Nucleus accumbens (tissue), 56 donors: ENCODE measurements around the gene LRRC8E.
A peak's percentile ranks its signal among the peaks of the same experiment; 100 is the strongest.

Source experiments
- DNase-seq, 56 donors: peaks; one replicate each; lab custom pipeline; 2025; lab: John Stamatoyannopoulos, UW

The LRRC8E gene

DNA sequence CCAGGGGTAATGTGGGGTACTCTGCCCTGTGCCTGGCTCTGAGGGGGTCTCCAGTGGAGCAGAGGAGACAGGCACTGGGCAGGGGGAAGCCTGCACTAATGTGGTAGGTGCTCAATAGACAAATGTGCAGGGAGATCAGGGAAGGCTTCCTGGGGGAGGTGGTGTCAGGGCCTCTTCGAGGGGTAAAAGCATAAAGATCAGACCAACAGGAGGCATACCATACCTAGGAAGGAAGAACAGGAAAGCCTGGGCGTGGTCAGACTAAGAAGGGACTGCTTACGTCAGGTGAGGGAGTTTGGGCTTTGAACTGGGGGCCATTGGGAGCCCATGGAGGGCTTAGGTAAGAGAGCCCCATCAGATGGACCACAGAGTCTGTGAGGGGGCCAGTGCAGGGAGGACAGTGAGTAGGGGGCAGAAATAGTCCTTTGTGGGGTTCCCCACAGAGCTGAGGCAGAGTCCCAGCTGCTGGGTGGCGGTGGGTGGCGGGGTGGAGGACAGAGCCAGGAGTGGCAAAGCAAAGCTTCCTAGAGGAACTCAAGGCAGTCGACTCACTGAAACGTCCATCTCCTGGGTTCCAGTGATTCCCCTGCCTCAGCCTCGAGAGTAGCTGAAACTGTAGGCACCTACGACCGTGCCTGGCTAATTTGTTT lies 22.9 kb upstream of the LRRC8E start:
- DNase-seq = no peak

DNA sequence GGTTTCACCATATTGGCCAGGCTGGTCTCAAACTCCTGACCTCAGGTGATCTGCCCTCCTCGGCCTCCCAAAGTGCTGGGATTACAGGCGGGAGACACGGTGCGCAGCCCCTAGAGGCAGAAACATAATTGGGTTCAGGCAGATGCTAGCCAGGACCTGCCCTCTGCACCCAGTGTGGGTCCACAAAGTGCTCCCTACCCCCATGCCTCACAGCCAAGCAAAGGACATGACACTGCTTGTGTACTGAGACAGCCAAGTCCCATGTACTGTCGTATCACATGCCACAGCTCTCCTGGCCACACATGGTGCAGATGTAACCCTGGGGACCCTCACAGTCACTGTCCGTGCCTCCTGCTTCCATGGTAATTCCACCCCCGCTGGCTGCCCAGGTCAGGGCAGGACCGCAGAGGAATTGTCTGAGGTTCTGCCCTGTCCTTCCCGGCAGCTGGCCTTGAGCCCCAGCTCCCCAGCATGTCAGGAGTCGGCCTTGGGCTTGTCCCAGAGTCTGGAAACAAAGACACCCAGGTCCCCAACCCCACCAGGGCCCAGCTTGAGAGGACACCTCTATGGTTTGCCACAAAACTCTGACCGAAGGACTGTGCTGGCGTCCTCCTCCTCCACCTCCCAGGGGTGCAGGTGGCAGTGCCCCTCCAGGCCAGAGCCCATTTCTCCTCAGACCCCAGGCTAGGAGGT lies 21.8 kb upstream of the LRRC8E start:
- DNase-seq = no peak

DNA sequence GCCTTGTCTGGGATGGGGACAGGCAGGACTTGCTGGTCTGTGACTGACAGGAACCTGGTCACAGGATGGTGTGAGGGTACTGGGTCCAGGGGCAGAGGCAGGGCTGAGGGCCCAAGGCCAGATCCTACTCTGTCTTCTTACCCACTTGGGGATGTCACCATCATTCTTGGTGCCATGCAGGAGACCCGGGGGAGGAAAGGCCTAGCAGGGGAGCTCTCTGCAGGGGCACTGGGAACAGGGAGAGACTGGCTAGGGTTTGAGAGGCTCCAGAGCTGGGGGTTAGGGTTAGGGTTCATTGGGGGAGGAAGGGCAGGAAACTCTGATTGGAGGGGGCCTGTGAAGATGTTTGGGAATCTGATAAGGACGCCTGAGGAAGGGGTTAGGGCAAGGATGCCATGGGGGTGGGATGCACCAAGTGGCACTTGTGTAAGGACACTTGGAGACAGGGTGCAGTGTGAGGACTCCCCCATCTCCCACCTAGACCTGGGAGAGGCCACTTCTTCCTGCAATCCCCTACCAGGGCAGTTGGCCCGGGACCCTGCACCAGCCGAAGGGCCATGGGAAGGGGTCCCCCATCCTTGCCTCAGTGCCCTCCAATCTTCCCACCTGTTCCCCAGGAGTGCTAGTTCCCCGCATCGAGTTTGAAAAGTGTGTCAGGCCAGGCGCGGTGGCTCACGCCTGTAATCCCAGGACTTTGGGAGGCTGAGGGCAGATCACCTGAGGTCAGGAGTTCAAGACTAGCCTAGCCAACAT lies 21.0 kb upstream of the LRRC8E start:
- DNase-seq = no peak

DNA sequence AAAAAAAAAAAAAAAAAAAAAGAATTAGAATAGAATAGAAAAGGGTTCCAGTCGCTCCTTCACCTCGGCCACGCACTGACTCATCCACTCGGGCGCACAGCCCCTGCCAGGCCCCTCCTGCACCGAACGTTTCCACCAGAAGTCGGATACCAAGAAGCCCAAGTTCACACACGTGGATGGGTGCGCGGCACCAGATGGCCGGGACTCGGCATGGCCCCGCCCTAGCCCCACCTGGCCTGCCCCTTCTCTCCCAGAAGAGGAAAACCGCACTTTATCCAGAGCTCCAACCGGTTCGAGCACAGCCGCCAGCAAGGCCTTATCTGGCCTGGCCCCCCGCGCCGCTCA lies 20.0 kb upstream of the LRRC8E start:
- no peak for DNase-seq

DNA sequence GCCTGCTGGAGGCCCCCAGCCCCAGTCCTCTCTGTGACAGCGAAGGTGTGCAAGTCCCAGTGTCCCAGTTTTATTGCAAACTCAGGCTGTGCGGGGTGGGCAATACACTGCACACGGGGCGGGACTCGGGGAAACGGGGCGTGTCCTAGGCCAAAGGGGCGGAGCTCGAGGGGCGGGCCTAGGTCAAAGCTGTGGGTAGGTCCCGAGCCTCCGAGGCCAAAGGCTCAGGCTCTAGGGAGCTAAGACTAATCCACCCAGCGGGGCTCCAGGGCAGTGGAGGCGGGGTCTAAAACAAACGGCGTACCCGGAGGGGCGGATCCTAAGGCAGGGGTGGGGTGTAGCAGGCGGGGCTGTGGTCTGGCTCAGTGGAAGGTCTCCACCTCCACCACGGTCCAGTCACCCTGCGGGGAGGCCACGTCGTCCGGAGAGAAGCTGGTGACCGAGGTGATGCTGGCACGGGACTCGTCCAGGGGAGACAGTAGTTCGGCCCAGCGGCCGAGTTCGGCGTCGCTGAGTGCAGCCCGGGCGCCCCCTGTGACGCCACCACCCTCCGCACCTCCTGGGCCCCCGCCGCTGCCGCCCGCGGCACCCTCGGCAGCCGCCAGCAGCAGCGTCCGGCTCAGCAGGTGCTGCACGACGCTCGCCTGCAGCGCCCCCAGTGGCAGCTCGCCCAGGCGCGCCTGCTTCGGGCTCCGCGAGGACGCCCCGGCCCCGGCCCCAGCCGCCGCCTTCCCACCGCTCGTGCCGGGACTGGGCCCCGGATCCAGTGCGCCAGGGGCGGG lies 19.4 kb upstream of the LRRC8E start:
- DNase-seq = peak in 37 of 56 donors; percentile 11 to 72 (median 47)

DNA sequence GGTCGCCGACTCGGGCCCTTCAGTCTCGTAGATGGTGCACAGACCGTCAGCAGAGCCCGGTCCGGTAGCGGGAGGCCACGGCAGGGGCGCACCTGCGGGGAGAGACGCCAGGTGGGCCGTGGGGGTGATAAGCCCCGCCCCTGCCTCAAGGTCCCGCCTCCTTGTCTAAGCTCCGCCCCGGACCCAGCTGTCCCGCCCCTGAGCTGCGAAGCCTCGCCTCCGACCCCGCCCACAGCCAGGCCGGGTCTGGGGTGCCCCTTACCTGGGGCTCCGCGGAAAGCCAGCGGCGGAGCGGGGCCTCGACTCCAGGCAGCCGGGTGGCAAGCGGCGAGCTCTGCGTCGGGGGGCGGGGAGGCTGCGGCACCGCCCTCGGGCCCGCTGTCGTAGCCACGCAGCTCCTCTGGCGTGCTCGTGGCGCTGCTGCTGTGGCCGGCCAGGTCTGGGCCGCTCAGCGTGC lies 18.8 kb upstream of the LRRC8E start:
- DNase-seq = peak in 34 of 56 donors; percentile 11 to 74 (median 55)

DNA sequence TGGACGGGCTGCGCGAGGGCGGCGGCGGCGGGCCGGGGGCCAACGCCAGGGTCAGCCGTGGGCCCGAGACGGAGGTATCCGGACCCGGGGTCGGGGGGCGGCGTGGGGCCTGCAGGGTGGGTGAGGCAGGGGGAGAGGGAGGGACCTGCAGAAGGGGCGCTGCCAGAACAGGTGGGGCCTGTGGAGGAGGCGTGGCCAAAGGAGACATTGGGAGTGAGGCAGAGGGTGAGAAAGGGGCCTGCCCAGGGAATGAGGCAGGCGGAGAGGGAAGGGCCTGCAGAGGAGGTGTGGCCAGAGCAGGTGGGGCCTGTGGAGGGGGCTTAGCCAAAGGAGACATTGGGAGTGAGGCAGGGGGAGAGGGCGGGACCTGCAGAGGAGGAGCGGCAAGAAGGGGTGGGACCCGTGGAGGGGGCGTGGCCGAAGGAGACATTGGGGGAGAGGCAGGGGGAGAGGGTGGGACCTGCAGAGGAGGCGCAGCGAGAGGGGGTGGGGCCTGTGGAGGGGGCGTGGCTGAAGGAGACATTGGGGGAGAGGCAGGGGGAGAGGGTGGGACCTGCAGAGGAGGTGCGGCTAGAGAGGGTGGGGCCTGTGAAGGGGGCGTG lies 18.3 kb upstream of the LRRC8E start:
- peak in 27 of 56 donors; percentile 8 to 82 (median 47) for DNase-seq

DNA sequence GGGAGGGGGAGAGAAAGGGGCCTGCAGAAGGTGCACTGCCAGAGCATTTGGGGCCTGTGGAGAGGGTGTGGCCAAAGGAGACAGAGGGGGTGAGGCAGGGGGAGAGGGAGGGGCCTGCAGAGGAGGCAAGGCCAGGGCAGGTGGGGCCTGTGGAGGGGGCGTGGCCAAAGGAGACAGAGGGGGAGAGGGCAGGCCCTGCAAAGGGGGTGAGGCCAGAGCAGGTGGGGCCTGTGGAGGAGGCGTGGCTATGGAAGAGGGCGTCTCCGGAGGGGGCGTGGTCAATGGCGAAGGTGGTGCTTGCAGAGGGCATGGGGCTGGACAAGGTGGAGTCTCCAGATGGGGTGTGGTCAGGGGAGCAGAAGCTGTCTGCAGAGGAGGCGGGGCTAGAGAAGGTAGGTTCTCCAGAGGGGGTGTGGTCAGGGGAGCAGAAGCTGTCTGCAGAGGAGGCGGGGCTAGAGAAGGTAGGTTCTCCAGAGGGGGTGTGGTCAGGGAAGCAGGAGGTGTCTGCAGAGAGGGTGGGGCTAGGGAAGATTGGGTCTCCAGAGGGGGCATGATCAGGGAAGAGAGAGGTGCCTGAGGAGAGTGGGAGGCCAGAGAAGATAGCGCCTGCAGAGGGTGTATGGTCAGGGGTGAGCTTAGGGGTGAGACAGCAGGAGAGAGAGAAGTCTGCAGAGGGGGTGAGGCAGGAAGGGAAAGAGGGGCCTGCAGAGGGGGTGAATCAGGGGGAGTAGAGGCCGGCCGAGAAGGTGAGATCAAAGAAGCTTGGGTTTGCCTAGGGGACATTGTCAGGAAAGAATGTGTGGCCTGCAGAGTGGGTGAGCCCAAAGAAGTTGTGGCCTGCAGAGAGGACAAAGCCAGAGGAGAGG lies 17.5 kb upstream of the LRRC8E start:
- peak in 38 of 56 donors; percentile 13 to 85 (median 50) for DNase-seq

DNA sequence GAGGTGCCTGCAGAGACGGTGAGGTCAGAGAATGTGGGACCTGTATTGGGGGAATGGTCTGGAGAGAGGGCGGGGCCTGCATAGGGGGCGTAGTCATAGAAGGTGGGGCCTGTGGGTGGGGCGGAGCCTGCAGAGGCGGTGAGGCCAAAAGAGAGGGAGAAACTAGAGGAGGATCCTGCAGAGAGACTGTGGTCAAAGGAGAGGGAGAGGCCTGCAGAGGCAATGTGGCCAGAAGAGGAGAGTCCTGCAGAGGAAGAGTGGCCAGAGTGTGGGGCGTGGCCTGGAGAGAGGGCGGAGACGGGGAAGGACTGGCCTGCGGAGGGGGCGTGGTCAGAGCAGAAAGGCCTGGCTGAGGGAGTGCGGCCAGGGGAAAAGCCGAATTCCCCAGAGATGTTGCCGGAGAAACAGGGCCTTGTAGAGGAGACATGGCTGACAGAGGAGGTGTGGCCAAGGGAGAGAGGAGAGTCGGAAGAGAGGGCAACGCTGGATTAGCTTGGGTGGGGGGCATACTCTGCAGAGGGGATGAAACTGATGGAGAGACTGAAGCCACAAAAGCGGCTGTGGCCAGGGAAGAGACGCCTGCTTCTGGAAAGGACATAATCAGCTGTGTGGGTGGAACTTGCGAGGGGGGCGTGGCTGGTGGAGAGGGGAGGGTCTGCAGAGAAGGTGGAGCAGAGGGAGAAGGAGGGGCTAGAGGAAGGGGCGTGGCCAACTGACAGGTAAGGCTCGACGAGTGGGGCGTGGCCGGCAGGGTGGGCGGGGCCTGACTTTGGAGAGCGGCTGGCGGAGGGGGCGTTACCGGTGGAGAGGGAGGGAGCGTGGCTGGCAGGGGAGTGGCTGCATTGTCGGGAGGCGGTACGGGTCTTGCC lies 16.6 kb upstream of the LRRC8E start:
- DNase-seq = peak in 47 of 56 donors; percentile 13 to 89 (median 53)

DNA sequence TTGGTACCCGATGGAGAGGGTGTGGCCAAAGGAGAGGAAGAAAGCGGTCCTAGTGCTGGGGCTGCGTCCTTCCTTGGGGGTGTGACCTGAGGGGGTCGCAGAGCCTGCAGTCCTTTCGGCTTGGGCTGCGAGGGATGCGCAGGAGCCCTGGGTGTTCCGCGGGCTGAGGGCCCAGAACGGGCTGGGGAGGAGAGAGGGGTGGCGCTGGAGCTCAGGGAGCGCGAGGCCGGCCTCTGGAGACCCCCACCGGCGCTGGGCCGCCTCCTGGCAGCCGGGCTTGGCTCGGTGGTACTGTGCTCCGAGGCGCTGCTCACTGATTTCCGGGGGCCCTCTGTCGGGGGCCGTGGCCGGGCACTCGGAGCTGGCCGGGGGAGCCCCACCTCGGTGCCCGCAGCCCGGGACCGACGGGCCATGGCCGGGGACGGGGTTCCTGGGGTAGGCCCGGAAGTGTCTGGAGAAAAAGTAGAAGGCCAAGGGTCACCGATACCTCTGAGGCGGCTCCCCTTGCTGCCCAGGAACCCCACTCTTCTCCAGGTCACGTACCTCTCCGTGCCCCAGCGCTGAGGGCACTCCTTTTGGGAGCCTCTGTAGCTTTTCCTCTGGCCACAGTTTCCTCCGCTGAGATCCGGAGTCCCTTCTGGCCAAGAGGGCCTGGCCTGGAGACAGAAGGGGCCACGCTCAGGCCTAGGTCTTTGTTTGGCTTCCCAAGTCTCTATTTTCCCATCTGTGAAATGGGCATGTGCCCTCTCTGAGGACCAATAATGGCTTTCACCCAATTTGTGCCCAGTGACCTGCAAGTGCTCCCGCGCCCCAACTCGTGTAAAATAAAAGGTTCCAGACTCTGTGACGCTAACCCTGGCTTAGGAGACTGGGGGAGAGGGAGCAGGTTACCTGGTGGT lies 15.8 kb upstream of the LRRC8E start:
- DNase-seq = no peak

DNA sequence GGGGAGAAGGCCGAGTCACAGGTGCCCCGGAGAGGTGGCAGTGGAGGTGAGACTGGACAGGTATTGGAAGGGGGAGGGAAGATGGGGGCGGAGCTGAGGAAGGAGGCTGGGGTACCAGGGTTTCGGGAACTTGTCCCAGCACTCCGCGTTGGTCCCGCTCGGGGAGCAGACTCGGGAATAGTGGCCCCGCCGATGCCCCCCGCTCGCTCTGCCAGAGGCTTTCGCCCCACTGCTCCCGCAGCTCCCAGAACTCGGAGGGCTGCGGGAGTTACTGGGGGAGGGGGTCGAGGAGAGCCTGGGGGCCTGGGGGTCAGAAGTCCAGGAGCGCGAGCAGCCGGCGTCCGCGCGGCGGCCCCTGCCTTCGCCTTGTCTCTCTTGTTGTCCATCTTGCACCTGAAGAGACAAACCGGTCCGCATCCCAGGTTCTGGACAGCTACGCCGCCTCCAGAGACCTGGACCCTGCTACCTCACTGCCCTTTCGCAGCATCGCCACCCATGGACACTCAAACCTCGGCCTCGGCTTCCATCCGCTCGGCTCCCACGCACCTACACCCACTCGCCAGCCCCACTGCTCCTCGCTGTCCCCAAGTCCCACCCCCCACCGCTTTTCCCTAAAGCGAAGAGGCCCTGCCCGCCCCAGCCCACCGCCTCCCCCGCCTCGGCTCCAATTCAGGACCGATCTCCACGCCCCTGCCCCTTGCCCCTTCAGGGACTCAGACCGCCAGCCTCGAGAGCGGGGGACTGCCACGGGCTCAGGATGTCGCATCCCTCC lies 14.8 kb upstream of the LRRC8E start:
- DNase-seq = peak in 1 of 56 donors; percentile 39

DNA sequence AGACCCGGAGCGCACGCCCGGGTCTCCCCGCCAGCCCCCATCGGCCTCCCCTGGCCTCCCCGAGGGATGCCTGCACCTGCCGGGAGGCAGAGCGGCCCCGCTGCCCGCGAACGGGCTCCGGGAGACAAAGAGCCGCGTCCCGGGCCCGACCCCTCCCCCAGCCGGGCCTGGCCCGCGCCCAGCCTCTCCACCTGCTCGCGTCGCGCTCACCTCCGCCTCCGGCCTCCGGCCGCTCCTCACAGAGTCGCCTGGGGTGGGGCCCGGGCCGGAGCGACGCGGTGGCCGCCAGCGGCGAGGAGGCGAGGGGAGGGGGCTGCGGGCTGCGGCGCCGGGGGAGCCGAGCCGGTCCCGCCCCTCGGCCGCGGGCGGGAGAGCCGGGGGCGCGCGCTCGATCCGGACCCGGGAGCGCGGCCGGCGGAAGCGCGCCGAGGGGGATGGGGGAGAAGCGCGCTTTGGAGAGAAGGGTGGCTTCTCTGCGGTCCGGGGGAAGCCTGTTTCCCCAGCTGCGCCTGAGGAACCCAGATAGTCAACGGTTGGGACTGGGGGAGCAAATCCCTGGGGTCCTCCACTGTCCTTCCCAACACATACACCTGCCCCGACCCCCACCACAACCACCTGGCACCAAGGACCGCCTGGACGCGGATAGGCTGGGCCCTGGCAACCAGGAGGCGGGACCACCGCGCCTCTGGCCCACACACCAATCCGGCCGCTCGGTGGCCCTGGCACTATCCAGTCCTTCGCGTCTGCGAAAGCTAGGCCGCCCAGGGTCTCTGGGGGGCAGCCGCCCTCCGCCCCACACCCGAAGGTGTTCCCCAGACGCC lies 14.0 kb upstream of the LRRC8E start, which contains the start of gene PRR36:
Gene PRR36 (minus strand): TSS at position 315 of the 821 bp plus-strand sequence. CDS start 701 bp downstream, outside the sequence.
- peak in 43 of 56 donors; percentile 8 to 82 (median 56) for DNase-seq

DNA sequence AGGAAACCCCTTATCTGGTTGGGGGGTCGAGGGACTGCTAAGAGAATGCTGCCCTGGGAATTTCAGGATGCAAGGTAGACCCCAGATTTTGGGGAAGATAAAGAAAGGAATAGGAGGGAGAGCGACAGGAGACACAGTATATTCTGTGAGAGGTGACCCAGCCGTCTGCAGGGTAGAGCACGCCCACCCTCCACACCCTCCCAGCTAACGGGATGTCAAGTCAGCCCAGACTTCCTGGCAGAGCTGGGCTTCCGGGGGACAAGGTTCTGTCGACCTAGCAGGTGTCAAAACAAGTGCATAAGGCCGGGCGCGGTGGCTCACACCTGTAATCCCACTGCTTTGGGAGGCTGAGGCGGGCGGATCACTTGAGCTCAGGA lies 13.4 kb upstream of the LRRC8E start:
- no peak for DNase-seq

DNA sequence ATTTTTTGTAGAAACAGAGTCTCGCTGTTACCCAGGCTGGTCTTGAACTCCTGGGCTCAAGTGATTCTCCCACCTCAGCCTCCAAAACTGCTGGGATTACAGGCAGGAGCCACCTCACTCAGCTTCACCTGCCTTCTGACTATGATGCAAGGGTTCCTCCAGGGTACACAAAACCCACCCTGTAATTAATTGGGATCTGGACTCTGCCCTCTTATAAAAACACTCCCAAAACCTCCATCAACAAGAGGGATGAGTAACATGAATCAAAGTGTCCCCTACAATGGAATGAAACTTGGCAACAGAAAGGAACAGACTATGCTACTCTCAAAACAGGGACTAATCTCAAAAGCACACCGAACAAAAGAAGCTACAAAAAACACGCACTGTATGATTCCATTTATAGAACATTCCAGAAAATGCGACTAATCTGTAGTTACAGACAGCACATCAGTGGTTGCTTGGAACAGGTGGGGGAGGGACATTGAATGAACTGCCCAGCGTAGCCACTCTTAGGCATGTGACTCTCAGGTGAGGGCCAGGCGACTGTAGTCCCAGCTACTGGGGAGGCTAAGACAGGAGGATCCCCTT lies 11.0 kb upstream of the LRRC8E start:
- DNase-seq = no peak
